Frontal cortex (tissue), 4 donors: ENCODE measurements around the gene CHGA. TPM values are rescaled to one million over a fixed set of nuclear protein-coding genes. Genes with fewer than 3 reads are reported as not detected.

Experiments used
- DNase-seq, 2 donors: peaks; one replicate each; pipeline ENCODE4 v3.0.0; 2012; ENCODE audit warnings: low spot score in 2 of 2
- FAIRE-seq: peaks from 2 replicates; lab custom pipeline; 2012; peaks lifted over from hg19 to GRCh38; lab: Jason Lieb, UNC
- total RNA-seq: library from RNA; depleted of rRNA; stranded (reverse); fragments of >200 nt; gene quantifications from one replicate; pipeline ENCODE4 v1.2.3, GENCODE V29; 2014
- donor health status: control.
- donor health status: control.
- donor health status: control.

Gene CHGA
- total RNA-seq, result 39.5 TPM

GRCh38 chr14:92922883-92923743 is at the start of gene CHGA:
TSS of gene CHGA (plus strand) at chr14:92923150. CDS start at chr14:92923360, 210 bp downstream.
- FAIRE-seq (no peak), DNase-seq (peak; percentile 71 to 75)

DNA sequence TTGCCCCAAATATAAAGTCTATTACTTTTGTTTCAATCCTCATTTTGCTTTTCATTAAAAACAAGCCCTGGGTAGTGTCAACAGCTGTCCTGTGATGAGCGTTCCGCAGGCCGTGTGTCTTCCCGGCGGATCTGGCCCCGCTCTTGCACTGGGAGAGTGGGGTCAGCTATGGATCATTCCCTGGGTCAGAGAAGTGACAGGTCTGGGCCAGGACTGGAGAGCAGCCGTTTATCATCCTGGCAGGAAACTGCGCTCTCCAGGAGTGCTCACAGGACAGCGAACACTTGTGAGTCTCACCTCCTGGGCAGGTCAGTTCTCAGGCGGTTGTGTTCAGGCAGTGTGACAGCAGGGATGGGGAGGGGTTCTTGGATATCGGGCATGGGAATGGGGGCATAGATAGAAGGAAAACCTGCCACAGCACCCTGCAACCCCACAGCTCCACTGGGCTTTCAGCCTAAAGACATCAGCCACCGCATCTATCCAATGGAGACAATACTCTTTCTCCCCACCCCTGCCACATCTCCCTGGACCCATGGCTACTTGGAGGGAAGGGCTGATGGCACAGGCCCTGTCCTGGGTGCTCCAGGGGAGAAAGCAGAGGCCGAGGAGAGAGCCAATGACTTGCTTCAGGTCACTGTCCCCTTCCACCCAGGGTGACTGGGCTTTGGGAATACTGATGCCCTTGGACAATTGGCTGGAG is 47.8 kb upstream of the CHGA start:
- FAIRE-seq, result no peak

GRCh38 chr14:92877757-92878431 is 45.1 kb upstream of the CHGA start:
- FAIRE-seq (no peak), DNase-seq (no peak)

More for the DNA sequence above, 47.8 kb upstream of the CHGA start:
- no peak for DNase-seq

GRCh38 chr14:92880351-92880750 is 42.6 kb upstream of the CHGA start:
- FAIRE-seq (no peak), DNase-seq (no peak)

DNA sequence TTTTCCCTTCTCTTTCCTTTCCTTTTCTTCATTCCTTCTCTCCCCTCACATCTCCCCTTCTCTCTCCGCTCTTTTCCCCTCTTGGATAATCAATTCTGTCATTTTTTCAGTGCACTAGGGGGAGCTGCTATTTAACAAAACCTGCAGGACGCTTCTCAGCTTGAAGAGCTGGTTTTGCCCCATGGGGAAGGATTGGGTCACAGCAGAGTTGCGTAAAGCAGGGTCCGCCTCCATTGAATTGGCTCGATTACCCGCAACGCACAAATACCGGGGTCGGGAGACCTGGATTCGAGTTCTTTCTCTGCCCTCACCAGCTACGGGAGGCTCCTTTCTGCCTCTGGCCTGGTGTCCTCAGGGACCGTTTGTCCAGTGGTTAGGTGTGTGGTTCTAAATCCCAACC is 42.1 kb upstream of the CHGA start:
- FAIRE-seq, result no peak

DNA sequence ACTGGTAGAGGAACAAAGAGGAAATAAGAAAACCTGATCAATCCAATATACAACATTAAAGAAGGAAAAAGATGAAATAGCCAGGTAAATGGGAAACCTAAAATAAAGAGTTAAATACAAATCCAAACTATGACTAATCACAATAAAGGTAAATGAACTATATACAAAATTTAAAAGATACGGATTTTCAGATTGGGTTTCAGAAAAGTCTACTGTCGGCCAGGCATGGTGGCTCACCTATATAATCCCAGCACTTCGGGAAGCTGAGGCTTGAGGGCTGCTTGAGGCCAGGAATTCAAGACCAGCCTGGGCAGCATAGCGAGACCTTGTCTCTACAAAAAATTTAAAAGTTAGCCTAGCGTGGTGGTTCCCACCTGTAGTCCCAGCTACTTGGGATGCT is 39.9 kb upstream of the CHGA start:
- DNase-seq (no peak), FAIRE-seq (no peak)

More for the DNA sequence above, 42.1 kb upstream of the CHGA start:
- DNase-seq, result peak; percentile 18 to 50

GRCh38 chr14:92884410-92884809 is 38.5 kb upstream of the CHGA start:
- FAIRE-seq (no peak), DNase-seq (no peak)

DNA sequence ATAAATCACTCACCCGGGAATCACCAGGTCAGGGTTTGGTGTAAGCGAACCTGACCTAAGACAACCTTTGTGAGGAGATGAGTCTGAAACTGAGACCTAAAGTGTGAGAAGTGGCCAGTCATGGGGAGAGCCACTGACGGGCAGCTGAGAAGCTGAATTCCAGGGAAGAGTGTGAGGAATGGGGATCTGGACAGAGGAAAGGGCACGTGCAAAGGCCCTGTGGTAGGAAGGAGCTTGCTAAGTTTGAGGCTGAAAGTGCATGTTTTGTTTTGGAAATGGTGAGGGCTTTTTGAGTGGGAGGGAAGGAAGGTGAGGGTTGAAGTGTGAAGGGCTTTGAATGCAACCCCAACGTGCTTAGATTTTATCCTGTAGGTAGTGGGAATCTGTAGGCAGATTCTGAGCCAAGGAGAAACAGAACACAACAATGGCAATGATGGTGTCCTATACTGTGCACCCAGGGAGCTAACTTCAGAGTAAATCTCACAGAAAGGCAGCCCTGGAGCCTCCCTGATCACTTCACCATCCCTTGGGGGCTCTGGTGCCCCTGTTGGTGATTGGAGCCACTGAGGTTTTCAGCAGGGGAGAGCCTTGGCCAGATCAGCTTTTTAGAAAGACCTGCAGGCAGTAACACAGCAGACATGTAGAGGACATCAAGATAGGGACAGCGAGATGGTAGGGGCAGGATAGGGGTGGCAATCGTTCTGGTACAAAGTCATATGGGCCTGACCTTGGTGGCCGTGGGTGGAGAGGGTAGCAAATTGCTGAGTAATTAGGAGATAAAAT is 37.5 kb upstream of the CHGA start:
- DNase-seq (no peak), FAIRE-seq (no peak)

- no peak for FAIRE-seq
Observed at GRCh38 chr14:92886337-92886736, 36.6 kb upstream of the CHGA start.

GRCh38 chr14:92887157-92887556 is 35.8 kb upstream of the CHGA start:
- FAIRE-seq (no peak), DNase-seq (no peak)

More at GRCh38 chr14:92886337-92886736, 36.6 kb upstream of the CHGA start:
- no peak for DNase-seq

DNA sequence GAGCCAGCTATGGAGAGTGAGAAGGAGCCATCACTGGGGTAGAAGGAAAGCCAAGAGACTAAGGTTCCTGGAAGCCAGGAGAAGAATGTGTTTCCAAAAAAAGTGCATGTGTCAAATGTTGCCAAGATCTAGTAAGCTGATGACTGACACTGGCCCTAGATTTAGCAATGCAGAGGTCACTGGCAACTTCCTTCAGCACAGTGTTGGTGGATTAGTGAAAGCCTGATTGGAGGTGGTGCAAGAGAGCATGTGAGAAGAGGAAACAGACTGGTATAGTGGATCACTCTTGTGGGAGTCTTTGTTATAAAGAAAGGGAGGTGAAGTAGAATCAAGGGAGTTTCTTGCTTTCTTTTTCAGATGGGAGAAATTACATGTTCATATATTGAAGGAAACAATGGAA is 34.1 kb upstream of the CHGA start:
- DNase-seq, result no peak
- FAIRE-seq, result no peak

GRCh38 chr14:92890830-92891588 is 31.9 kb upstream of the CHGA start:
- no peak for FAIRE-seq
- no peak for DNase-seq

DNA sequence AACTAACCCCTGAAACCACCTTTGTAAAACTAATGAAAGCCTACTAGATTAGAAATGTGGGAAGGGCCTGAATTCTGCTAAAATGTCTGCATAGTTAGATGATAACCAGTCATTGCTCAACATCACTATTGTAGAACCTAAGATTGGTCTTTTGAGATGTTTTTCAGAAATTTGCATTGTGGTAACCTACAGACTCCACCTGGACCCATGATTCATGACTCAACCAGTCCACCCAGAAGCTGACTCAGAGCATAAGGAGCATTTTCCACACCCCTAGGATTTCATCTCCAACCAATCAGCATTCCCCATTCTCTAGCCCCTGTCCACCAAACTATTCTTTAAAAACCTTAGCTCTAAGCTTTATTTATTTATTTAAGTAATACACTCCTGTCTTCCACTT is 30.4 kb upstream of the CHGA start:
- DNase-seq, result no peak
- no peak for FAIRE-seq

DNA sequence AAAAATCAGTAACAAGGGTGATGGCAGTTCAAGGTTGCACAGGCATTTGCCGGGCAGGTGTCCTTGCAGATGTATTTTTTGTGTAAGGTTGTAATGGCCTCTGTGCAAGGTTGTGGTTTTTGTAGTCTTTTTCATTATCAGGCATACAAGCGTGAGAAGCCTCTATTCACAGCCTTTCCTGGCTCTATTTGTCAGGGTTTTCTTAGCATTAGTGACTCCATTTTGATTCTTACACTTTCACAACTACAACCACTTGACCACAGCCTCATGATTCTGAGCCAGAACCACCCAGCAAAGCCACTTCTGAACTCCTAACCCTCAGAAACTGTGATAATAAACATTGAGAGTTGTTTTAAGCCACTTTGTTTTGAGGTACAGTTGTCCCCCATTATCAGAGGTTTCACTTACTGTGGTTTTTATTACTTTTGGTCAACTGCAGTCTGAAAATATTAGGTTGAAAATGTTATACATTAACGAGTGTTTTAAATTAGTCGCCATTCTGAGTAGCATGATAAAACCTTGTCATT is 27.5 kb upstream of the CHGA start:
- DNase-seq (no peak), FAIRE-seq (no peak)

DNA sequence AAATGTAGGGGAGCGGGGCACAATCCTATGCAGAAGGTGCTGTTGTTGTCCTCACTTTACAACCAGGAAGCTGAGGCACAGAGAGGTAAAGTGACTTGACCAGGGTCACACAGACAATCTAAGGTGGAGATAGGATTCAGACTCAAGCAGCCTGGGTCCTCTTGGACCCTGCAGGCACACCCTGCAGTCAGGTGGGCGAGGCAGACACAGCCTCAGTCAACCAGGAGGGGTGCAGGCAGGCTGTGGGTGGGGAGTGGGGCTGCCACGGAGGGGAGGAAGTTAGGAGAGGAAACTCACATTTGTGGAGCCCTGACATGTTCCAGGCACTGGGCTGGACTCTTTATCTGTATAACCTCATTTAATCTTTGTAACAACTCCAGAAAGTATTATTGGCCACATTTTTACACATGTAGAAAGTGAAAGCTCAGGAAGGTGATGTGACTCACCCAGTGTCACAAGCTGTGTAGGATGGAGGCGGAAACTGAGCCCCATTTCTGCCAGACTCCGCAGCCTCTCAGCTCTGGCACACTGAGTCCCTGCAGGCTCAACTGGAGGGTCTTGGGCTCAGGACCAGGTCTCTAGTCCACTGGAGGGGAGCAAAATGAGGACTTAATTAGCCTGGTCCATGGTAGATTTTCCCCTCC is 24.9 kb upstream of the CHGA start:
- DNase-seq (no peak), FAIRE-seq (no peak)

- FAIRE-seq, result no peak
- no peak for DNase-seq
Observed at GRCh38 chr14:92898566-92899131, 24.3 kb upstream of the CHGA start.

- FAIRE-seq, result no peak
- DNase-seq, result no peak
Observed at GRCh38 chr14:92900660-92901059, 22.3 kb upstream of the CHGA start.

- FAIRE-seq (no peak), DNase-seq (no peak)
Observed at GRCh38 chr14:92902191-92902590, 20.8 kb upstream of the CHGA start.
